Ovary (tissue), 9 donors: ENCODE results near the gene PIK3C2G. TPM values are rescaled to one million over a fixed set of nuclear protein-coding genes. Genes with fewer than 3 reads are reported as not detected.

Source experiments
- DNase-seq, 5 donors: peaks; one replicate each; pipeline ENCODE4 v3.0.0-alpha.2; 2019 to 2020
- H3K27ac ChIP-seq, 2 donors: fragments of 200-600 bp; one replicate each; pipeline versions ENCODE4 v1.5.1 to v1.8.0; 2019 to 2022
- H3K27me3 ChIP-seq: fragments of 200-600 bp; one replicate; pipeline ENCODE4 v1.8.0; 2022
- H3K36me3 ChIP-seq: fragments of 200-600 bp; sonication (generic); one replicate; pipeline ENCODE4 v1.5.1; 2019
- H3K4me1 ChIP-seq: one replicate; pipeline ENCODE4 v1.8.1; 2013; ENCODE audit warnings: mild to moderate bottlenecking, moderate library complexity; ENCODE audit not compliant: insufficient read depth
- H3K4me3 ChIP-seq: fragments of 200-600 bp; sonication (generic); one replicate; pipeline ENCODE4 v1.5.1; 2017
- H3K9me3 ChIP-seq, 2 donors: fragments of 200-600 bp in 1 of 2; sonication (generic) in 1 of 2; one replicate each; pipeline versions ENCODE4 v1.5.1 to v1.8.1; 2013 to 2019; ENCODE audit warnings: mild to moderate bottlenecking in 1 of 2, moderate library complexity in 1 of 2
- CTCF ChIP-seq, 3 donors: fragments of 450-650 bp in 2 of 3; fragments of 200-600 bp in 1 of 3; IDR thresholded peaks; one replicate each; pipeline versions ENCODE4 v1.5.1 to v1.8.0; 2016 to 2022; ENCODE audit warnings: antibody characterized with exemption in 3 of 3, mild to moderate bottlenecking in 1 of 3
- EP300 ChIP-seq: sonication (generic); formaldehyde crosslinking; IDR thresholded peaks from one replicate; pipeline ENCODE4 v1.6.1; 2017; ENCODE audit warnings: antibody characterized with exemption
- POLR2A ChIP-seq: fragments of 450-650 bp; IDR thresholded peaks from one replicate; pipeline ENCODE4 v1.6.1; 2017; ENCODE audit warnings: antibody characterized with exemption, mild to moderate bottlenecking, moderate library complexity
- WGBS, 3 donors: extraction: QIAGEN DNeasy Blood & Tissue Kit in 1 of 3; methylation state at CpG; one replicate each; pipeline versions ENCODE4 v1.1.5 to v1.1.7; 2013 to 2017; 5-methylcytosine and 5-hydroxymethylcytosine counted together
- intact Hi-C, 4 donors: fragments of 100-400 bp; cut with DNase I; formaldehyde crosslinking; loops; one replicate each; pipeline versions ENCODE4 v1.11.0 to v1.15.1; 2022 to 2023
- polyA plus RNA-seq, 2 donors: library from polyadenylated mRNA; stranded (reverse); fragments of 200-250 nt in 1 of 2; fragments of 350-450 nt in 1 of 2; fragmentation: Illumina TruSeq in 1 of 2; extraction: RNeasy Lipid Tissue Mini Kit (QIAGEN cat#74804) in 1 of 2; gene quantifications; one replicate each; pipeline ENCODE4 v1.2.3, GENCODE V29; 2013 to 2014
- total RNA-seq, 7 donors: library from RNA; depleted of rRNA in 2 of 7; stranded (reverse); fragments of >200 nt in 2 of 7; fragmentation: NEBNext Ultra II Directional in 3 of 7; extraction: Animal tissue kit (Norgen Biotek cat#: 25700) in 3 of 7; gene quantifications; one replicate each; pipeline versions ENCODE4 v1.1.0 to v1.2.4, GENCODE V29; 2016 to 2023
- donor health status: DM: no; HTN: no; CAD: no; lungs with moderate emphysema.
- donor health status: DM: no; HTN: no; CAD: no.
- donor health status: Bipolar disorder and iron deficiency.
- donor health status: DM: yes; HTN: yes; CAD: no.
- donor health status: DM: no; HTN: no; CAD: no.
- donor health status: DM: yes; HTN: yes; CAD: no.

Gene PIK3C2G
- total and polyA plus RNA-seq, 9 donors: 0.02 to 1.6 (median 0.07) TPM; not detected in 4

- WGBS, 3 donors: 8 to 25% (median 10%) methylated on average over 1 of the region's 1 CpG
- Histone ChIP-seq H3K27ac (no peak overlapping the region), H3K4me1 (no peaks in the 10 kb centered on the region), H3K9me3 (no peaks in the 10 kb centered on the region), H3K36me3 (no peaks in the 10 kb centered on the region), H3K4me3 (no peak overlapping the region), H3K27me3 (no peaks in the 10 kb centered on the region)
- TF ChIP-seq POLR2A (no peak), CTCF (IDR thresholded peaks at IDR 0.05) (no peak), EP300 (no peak)
- intact Hi-C loops: no loop called here
- no peak for DNase-seq
Measured at GRCh38 chr12:18304609-18305008, 43.3 kb downstream of the PIK3C2G start.

DNA sequence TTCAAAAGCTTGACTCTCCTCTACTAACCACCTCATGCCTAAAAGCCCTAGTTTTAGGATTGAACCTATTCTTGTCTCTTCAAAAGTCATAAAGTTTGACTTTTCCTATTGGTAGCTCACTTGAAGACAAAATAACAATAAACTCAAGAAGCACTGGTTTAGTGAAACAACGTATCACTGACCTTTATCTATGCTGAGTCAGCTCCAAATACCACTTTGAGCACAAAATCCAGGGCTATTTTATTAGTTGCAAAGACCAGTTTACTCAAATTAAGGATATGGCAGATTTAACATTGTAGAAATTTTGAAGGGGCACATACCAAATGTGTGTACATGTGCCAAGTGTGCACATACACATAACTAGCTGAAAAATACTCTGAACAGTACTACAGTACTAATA is 45.0 kb downstream of the PIK3C2G start:
- H3K36me3 ChIP-seq: no peaks in the 10 kb centered on the region
- TF ChIP-seq POLR2A (no peak), CTCF (IDR thresholded peaks at IDR 0.05) (no peak), EP300 (no peak)
- H3K4me3 ChIP-seq: no peak overlapping the region
- H3K9me3 ChIP-seq: no peaks in the 10 kb centered on the region
- no peak for DNase-seq
- 33 to 50% (median 41%) methylated on average over 1 of the region's 1 CpG for WGBS, 3 donors
- H3K4me1 ChIP-seq: no peaks in the 10 kb centered on the region
- H3K27me3 ChIP-seq: no peaks in the 10 kb centered on the region
- H3K27ac ChIP-seq: no peak overlapping the region
- intact Hi-C loops: no loop called here

DNA sequence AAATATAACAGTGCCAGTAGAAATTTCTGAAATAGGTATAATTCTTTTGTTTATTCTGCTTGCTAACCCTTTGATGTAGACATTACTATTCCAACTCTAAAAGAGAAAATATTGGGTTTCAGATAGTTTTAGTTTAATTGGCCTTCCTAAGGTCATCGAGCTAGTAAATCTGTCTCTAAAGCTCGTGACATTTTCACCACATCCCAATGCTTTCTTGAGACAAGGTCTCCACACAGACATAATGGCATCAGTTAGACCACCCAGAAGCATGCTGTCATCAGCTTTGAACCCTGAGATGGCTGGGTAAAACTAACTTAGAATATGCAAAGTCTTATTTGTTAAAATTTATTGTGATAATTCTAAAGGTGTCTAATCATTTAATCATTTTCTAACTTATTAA is 52.0 kb downstream of the PIK3C2G start:
- Histone ChIP-seq H3K4me1 (no peaks in the 10 kb centered on the region), H3K27me3 (no peaks in the 10 kb centered on the region), H3K27ac (no peak overlapping the region), H3K36me3 (no peaks in the 10 kb centered on the region), H3K9me3 (no peaks in the 10 kb centered on the region), H3K4me3 (no peak overlapping the region)
- DNase-seq: no peak
- no peak for TF ChIP-seq EP300
- no peak for TF ChIP-seq CTCF (IDR thresholded peaks at IDR 0.05)
- TF ChIP-seq POLR2A: no peak
- intact Hi-C loops: no loop called here
- WGBS, 3 donors: 77 to 82% (median 79%) methylated on average over 2 of the region's 2 CpGs

DNA sequence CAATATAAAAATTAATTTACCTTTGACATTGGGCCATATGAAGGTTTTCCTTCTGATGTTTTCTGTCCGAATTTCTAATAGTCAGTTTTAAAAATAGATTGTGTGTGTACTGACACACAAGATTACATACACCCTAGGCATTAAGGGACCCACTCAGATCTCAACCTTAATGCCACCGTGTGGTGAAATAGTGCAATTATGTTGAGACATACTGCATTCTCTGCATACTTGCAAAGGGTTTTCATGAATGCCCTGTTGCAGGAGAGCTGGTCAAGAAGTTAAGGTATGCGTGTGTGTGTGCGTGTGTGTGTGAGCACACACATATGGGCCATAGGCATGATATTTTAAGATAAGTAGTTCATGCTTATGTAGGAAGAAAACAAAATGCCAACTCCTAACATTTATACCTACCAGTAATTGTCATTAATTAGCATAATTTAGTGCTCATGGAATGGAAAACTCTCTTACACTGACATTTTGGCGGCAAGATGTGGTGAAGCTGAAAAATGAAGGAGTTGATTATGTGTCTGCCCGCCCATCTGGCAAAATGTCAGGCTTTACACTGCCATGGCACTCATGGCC is 58.8 kb downstream of the PIK3C2G start:
- H3K36me3 ChIP-seq: no peaks in the 10 kb centered on the region
- no peak for DNase-seq
- no peaks in the 10 kb centered on the region for H3K9me3 ChIP-seq
- TF ChIP-seq EP300 (no peak), POLR2A (no peak), CTCF (IDR thresholded peaks at IDR 0.05) (no peak)
- H3K27me3 ChIP-seq: no peaks in the 10 kb centered on the region
- H3K4me3 ChIP-seq: no peak overlapping the region
- H3K4me1 ChIP-seq: peaks cover 2% of the 10 kb centered on the region
- WGBS, 3 donors: 68% methylated on average over 6 of the region's 6 CpGs
- H3K27ac ChIP-seq: no peak overlapping the region
- intact Hi-C loops: no loop called here
